Measurements from ENCODE around the gene RPS19.
"Not testable (repeated sequence)": the region's sequence is repeated elsewhere in the genome, so short reads cannot be mapped to it uniquely, and the experiment has no call there.

The RPS19 gene

GRCh38 chr19:41912899-41913537, 53.0 kb downstream of the RPS19 start:
- TF ChIP-seq EZH2phosphoT487 (IDR thresholded peaks at IDR 0.05; ENCODE audit: borderline replicate concordance, low read length) (no peak), CTCF (IDR thresholded peaks at IDR 0.05; ENCODE audit: low read depth, low read length, poor library complexity, severe bottlenecking) (no peak)
- no peaks in the 10 kb centered on the region; the same call in 1 of the 2 replicates for H3K36me3 ChIP-seq (ENCODE audit: control insufficient read depth, low read length)
- H3K27ac ChIP-seq (ENCODE audit: low read depth, low read length) = no peak overlapping the region
- H3K4me1 ChIP-seq (ENCODE audit: control insufficient read depth, low read length) = peaks cover 19% of the 10 kb centered on the region
- H3F3A ChIP-seq (ENCODE audit: control insufficient read depth, insufficient read depth) = peaks cover 8% of the 10 kb centered on the region
- H3K79me2 ChIP-seq (ENCODE audit: control insufficient read depth, low read length) = peaks cover 5% of the 10 kb centered on the region; the same call in 1 of the 2 replicates
- no peaks in the 10 kb centered on the region for H3K9me3 ChIP-seq (ENCODE audit: control insufficient read depth, insufficient read depth, low read length)
- H3K4me2 ChIP-seq (ENCODE audit: low read length) = no peak overlapping the region
- no peak overlapping the region for H3K4me3 ChIP-seq (ENCODE audit: low read length)
- H4K20me1 ChIP-seq (ENCODE audit: control insufficient read depth, insufficient read depth, low read depth, low read length) = peaks cover 3% of the 10 kb centered on the region; the same call in 1 of the 2 replicates
- no peaks in the 10 kb centered on the region for H3K9me2 ChIP-seq (replicated peaks; ENCODE audit: control insufficient read depth, low read length)
- H3K27me3 ChIP-seq (ENCODE audit: control insufficient read depth, low read length) = peaks cover 24% of the 10 kb centered on the region

GRCh38 chr19:41913538-41914423, 53.7 kb downstream of the RPS19 start:
- Histone ChIP-seq H3K9me2 (replicated peaks; ENCODE audit: control insufficient read depth, low read length) (no peaks in the 10 kb centered on the region), H3K4me3 (ENCODE audit: low read length) (no peak overlapping the region), H3K27me3 (ENCODE audit: control insufficient read depth, low read length) (peaks cover 24% of the 10 kb centered on the region), H4K20me1 (ENCODE audit: control insufficient read depth, insufficient read depth, low read depth, low read length) (peaks cover 3% of the 10 kb centered on the region; the same call in 1 of the 2 replicates), H3F3A (ENCODE audit: control insufficient read depth, insufficient read depth) (peaks cover 8% of the 10 kb centered on the region), H3K4me1 (ENCODE audit: control insufficient read depth, low read length) (peaks cover 19% of the 10 kb centered on the region), H3K4me2 (ENCODE audit: low read length) (no peak overlapping the region), H3K79me2 (ENCODE audit: control insufficient read depth, low read length) (peaks cover 5% of the 10 kb centered on the region; the same call in 1 of the 2 replicates), H3K36me3 (ENCODE audit: control insufficient read depth, low read length) (no peaks in the 10 kb centered on the region), H3K27ac (ENCODE audit: low read depth, low read length) (no peak overlapping the region), H3K9me3 (ENCODE audit: control insufficient read depth, insufficient read depth, low read length) (no peaks in the 10 kb centered on the region)
- TF ChIP-seq CTCF (IDR thresholded peaks at IDR 0.05; ENCODE audit: low read depth, low read length, poor library complexity, severe bottlenecking) (no peak), EZH2phosphoT487 (IDR thresholded peaks at IDR 0.05; ENCODE audit: borderline replicate concordance, low read length) (no peak)

- Histone ChIP-seq H3K27me3 (ENCODE audit: control insufficient read depth, low read length) (peaks cover 24% of the 10 kb centered on the region), H3K4me1 (ENCODE audit: control insufficient read depth, low read length) (peaks cover 19% of the 10 kb centered on the region)
- H3K4me3 ChIP-seq (ENCODE audit: low read length); H3F3A ChIP-seq (ENCODE audit: control insufficient read depth, insufficient read depth); H3K79me2 ChIP-seq (ENCODE audit: control insufficient read depth, low read length); H3K4me2 ChIP-seq (ENCODE audit: low read length); H3K9me2 ChIP-seq (replicated peaks; ENCODE audit: control insufficient read depth, low read length); H3K36me3 ChIP-seq (ENCODE audit: control insufficient read depth, low read length); H3K27ac ChIP-seq (ENCODE audit: low read depth, low read length); H4K20me1 ChIP-seq (ENCODE audit: control insufficient read depth, insufficient read depth, low read depth, low read length); H3K9me3 ChIP-seq (ENCODE audit: control insufficient read depth, insufficient read depth, low read length): not testable (repeated sequence)
These were observed 54.4 kb downstream of the RPS19 start for GRCh38 chr19:41914424-41914834.

Data from DOHH2 (cell line).